ENCODE data around the gene FBXO22.

The FBXO22 gene

DNA sequence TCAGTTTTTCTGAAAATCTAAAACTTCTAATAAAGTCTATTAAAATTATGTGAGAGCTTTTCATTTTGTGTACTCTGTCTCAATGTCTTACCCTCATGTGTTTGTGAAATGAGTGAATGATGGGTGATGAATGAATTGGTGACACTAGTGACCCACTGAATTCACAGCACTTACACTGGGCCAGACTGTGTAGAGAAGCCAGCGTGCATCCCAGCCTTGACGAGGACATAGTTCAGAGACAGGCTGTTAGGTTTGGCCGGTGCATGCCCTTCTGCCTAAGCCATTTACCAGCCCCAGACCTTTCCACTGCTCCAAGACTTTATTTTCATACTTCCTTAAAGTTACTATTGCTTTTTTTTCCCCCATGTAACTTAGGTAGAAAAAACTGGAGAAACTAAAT is 38.8 kb downstream of the FBXO22 start:
- TF ChIP-seq, protein P1, sequence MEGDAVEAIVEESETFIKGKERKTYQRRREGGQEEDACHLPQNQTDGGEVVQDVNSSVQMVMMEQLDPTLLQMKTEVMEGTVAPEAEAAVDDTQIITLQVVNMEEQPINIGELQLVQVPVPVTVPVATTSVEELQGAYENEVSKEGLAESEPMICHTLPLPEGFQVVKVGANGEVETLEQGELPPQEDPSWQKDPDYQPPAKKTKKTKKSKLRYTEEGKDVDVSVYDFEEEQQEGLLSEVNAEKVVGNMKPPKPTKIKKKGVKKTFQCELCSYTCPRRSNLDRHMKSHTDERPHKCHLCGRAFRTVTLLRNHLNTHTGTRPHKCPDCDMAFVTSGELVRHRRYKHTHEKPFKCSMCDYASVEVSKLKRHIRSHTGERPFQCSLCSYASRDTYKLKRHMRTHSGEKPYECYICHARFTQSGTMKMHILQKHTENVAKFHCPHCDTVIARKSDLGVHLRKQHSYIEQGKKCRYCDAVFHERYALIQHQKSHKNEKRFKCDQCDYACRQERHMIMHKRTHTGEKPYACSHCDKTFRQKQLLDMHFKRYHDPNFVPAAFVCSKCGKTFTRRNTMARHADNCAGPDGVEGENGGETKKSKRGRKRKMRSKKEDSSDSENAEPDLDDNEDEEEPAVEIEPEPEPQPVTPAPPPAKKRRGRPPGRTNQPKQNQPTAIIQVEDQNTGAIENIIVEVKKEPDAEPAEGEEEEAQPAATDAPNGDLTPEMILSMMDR (IDR thresholded peaks at IDR 0.05; ENCODE audit: borderline replicate concordance, control extremely low read depth, extremely low read depth, insufficient read depth, missing control alignments) = no peak
- in situ Hi-C loops (cut with MboI; ENCODE audit: low sequenced_read_pairs, unreplicated experiment) = no loop called here
- DNase-seq (ENCODE audit: low spot score) = no peak

DNA sequence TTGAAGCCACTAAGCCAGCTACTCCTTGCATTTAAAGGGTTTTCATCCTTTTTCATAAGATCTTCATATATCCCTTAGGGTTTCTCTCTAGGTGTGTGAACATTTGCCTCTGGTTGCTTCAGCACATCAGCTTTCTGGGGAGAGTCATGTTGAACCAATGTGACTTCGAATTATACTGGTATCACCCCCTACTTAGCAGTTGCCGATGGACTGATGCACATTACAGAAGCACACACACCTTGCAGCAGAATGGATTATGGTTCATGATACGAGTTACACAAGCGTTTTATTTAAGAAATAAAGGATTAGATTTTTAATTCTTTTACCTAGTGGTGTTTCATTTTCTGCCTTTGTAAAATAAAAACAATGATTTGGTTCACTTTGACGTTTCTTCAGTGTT is 39.6 kb downstream of the FBXO22 start:
- TF ChIP-seq, protein P1 (IDR thresholded peaks at IDR 0.05; ENCODE audit: borderline replicate concordance, control extremely low read depth, extremely low read depth, insufficient read depth, missing control alignments) = no peak
- no peak for DNase-seq (ENCODE audit: low spot score)
- in situ Hi-C loops (cut with MboI; ENCODE audit: low sequenced_read_pairs, unreplicated experiment) = no loop called here

DNA sequence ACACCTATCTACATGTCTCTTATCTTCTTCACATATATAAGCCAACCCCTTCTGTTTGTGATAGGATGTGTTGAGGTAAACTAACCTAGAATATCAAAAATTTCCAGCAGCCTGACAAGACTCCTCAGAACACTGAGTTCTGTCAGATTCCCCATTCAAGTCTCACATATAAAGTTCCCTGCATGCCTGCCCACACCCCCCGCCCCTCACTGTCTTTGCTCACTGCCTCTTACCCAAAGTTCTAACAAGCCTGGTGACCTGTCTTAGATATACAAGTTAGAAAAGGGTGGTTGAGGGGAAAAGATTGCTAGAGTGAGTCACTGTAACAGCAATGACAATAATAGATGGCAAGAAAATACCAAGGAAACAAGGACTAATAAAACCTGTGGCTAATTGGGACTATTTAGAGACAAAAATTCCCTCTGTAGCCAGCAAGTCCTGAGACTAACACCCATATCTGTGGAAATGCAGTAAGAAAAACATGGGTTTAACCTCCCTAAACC is 40.1 kb downstream of the FBXO22 start:
- in situ Hi-C loops (cut with MboI; ENCODE audit: low sequenced_read_pairs, unreplicated experiment) = no loop called here
- DNase-seq (ENCODE audit: low spot score) = no peak
- TF ChIP-seq, protein P1 (IDR thresholded peaks at IDR 0.05; ENCODE audit: borderline replicate concordance, control extremely low read depth, extremely low read depth, insufficient read depth, missing control alignments) = no peak

DNA sequence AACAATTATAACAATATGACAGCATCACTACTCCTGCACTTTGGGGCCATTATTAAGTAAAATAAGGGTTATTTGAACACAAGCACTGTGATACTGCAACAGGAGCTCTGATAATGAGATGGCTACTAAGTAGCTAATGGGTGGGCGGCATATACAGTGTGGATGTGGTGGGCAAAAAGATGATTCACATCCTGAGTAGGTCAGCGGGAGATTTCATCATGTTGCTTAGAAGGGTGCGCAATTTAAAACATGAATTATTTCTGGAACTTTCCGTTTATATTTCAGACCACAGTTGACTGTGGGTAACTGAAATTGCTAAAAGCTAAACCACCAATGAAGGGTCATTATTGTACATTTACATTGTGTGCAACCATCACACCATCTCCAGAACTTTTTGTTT is 42.3 kb downstream of the FBXO22 start:
- TF ChIP-seq, protein P1 (IDR thresholded peaks at IDR 0.05; ENCODE audit: borderline replicate concordance, control extremely low read depth, extremely low read depth, insufficient read depth, missing control alignments) = no peak

DNA sequence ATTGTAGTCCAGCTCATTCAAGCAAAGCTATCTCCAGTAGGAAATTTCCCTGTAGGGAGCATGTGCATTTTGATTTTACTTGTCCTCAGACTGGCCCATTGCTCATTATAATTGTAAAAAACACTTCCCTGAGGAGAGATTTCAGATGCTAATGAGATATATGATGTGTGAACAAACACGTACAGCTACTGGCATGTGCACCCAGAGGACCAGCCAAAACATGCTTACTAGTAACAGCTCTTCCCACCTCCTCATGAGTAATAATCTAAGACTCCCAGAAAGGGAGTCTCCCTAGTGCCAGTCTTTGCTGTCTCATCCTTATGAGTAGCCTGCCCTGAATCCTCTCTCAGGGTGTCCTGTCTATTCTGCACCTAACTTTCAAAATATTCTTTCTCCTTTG is 43.4 kb downstream of the FBXO22 start:
- TF ChIP-seq, protein P1 (IDR thresholded peaks at IDR 0.05; ENCODE audit: borderline replicate concordance, control extremely low read depth, extremely low read depth, insufficient read depth, missing control alignments) = no peak
- no peak for DNase-seq (ENCODE audit: low spot score)
- in situ Hi-C loops (cut with MboI; ENCODE audit: low sequenced_read_pairs, unreplicated experiment) = no loop called here

More for the DNA sequence above, 42.3 kb downstream of the FBXO22 start:
- no peak for DNase-seq (ENCODE audit: low spot score)
- in situ Hi-C loops (cut with MboI; ENCODE audit: low sequenced_read_pairs, unreplicated experiment) = no loop called here

DNA sequence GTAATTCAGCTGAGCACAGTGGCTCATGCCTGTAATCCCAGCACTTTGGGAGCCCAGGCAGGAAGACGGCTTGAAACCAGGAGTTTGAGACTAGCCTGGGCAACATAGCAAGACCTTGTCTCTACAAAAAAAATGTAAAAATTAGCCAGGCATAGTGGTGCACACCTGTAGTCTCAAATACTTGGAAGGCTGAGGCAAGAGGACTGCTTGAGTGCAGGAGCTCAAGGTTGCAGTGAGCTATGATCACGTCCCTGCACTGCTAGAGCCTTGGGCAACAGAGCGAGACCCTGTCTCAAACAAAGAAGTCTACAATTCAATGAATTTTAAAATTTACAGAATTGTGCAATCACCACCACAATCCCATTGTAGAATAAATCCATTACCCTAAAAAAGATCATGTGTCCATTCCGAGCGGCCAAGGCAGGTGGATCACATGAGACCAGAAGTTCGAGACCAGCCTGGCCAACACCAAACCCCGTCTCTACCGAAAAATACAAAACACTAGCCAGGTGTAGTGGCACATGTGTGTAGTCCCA is 45.2 kb downstream of the FBXO22 start:
- DNase-seq (ENCODE audit: low spot score) = no peak
- TF ChIP-seq, protein P1 (IDR thresholded peaks at IDR 0.05; ENCODE audit: borderline replicate concordance, control extremely low read depth, extremely low read depth, insufficient read depth, missing control alignments) = no peak
- in situ Hi-C loops (cut with MboI; ENCODE audit: low sequenced_read_pairs, unreplicated experiment) = no loop called here
